Activated naive CD8-positive, alpha-beta T cell treated with anti-CD3 and anti-CD28 coated beads, Interleukin-2, amount 50 U/mL, for 24 hours (primary cell): ENCODE results near the gene CCNQ.

Experiments used
- ATAC-seq: fragments of 150-1000 bp; cut with Tn5 transposase; one replicate; pipeline ENCODE4 v1.10.0; 2021
- DNase-seq: peaks from one replicate; pipeline ENCODE4 v3.0.0; 2021
- H3K27ac Mint-ChIP-seq: one replicate; pipeline ENCODE4 v1.8.0; 2021; ENCODE audit warnings: mild to moderate bottlenecking, mixed read lengths
- H3K27me3 Mint-ChIP-seq: one replicate; pipeline ENCODE4 v1.8.0; 2021; ENCODE audit warnings: mixed read lengths
- H3K36me3 Mint-ChIP-seq: one replicate; pipeline ENCODE4 v1.8.0; 2021; ENCODE audit warnings: low read depth, mixed read lengths
- H3K4me1 Mint-ChIP-seq: one replicate; pipeline ENCODE4 v1.8.0; 2021; ENCODE audit warnings: mixed read lengths
- H3K4me3 Mint-ChIP-seq: one replicate; pipeline ENCODE4 v1.8.0; 2021; ENCODE audit warnings: mild to moderate bottlenecking, moderate library complexity, mixed read lengths
- H3K9me3 Mint-ChIP-seq: one replicate; pipeline ENCODE4 v1.8.0; 2021; ENCODE audit warnings: mixed read lengths

The CCNQ gene

GRCh38 chrX:153640045-153640686 is 41.2 kb upstream of the CCNQ start:
- no peak overlapping the region for H3K4me3 Mint-ChIP-seq
- no peaks in the 10 kb centered on the region for H3K36me3 Mint-ChIP-seq
- DNase-seq, result no peak
- H3K27me3 Mint-ChIP-seq, result peaks cover 21% of the 10 kb centered on the region
- H3K27ac Mint-ChIP-seq, result no peak overlapping the region
- peaks cover 5% of the 10 kb centered on the region for H3K4me1 Mint-ChIP-seq
- ATAC-seq, result no peak
- no peaks in the 10 kb centered on the region for H3K9me3 Mint-ChIP-seq

GRCh38 chrX:153639177-153640044 is 40.5 kb upstream of the CCNQ start:
- Mint-ChIP-seq H3K9me3 (no peaks in the 10 kb centered on the region), H3K27me3 (peaks cover 16% of the 10 kb centered on the region), H3K36me3 (no peaks in the 10 kb centered on the region), H3K4me1 (peaks cover 5% of the 10 kb centered on the region), H3K4me3 (no peak overlapping the region), H3K27ac (no peak overlapping the region)
- no peak for DNase-seq
- no peak for ATAC-seq

GRCh38 chrX:153638436-153639176 is 39.7 kb upstream of the CCNQ start:
- DNase-seq, result no peak
- Mint-ChIP-seq H3K36me3 (no peaks in the 10 kb centered on the region), H3K4me3 (no peak overlapping the region), H3K4me1 (peaks cover 5% of the 10 kb centered on the region), H3K9me3 (no peaks in the 10 kb centered on the region), H3K27me3 (peaks cover 14% of the 10 kb centered on the region), H3K27ac (no peak overlapping the region)
- no peak for ATAC-seq

- no peaks in the 10 kb centered on the region for H3K36me3 Mint-ChIP-seq
- H3K27me3 Mint-ChIP-seq, result peaks cover 11% of the 10 kb centered on the region
- DNase-seq, result no peak
- H3K9me3 Mint-ChIP-seq, result no peaks in the 10 kb centered on the region
- no peak overlapping the region for H3K27ac Mint-ChIP-seq
- peaks cover 4% of the 10 kb centered on the region for H3K4me1 Mint-ChIP-seq
- no peak for ATAC-seq
- H3K4me3 Mint-ChIP-seq, result no peak overlapping the region
Observed at GRCh38 chrX:153638041-153638371, 39.1 kb upstream of the CCNQ start.

- Mint-ChIP-seq H3K36me3 (no peaks in the 10 kb centered on the region), H3K4me1 (no peaks in the 10 kb centered on the region), H3K4me3 (no peak overlapping the region), H3K27me3 (peaks cover 7% of the 10 kb centered on the region), H3K9me3 (no peaks in the 10 kb centered on the region), H3K27ac (no peak overlapping the region)
- ATAC-seq, result no peak
- DNase-seq, result no peak
Observed at GRCh38 chrX:153637121-153638040, 38.4 kb upstream of the CCNQ start.

GRCh38 chrX:153636716-153637115 is 37.8 kb upstream of the CCNQ start:
- Mint-ChIP-seq H3K4me3 (no peak overlapping the region), H3K9me3 (no peaks in the 10 kb centered on the region), H3K27ac (no peak overlapping the region), H3K4me1 (no peaks in the 10 kb centered on the region), H3K27me3 (peaks cover 6% of the 10 kb centered on the region), H3K36me3 (no peaks in the 10 kb centered on the region)
- DNase-seq (no peak), ATAC-seq (no peak)

GRCh38 chrX:153635788-153636668 is 37.1 kb upstream of the CCNQ start:
- Mint-ChIP-seq H3K4me1 (no peaks in the 10 kb centered on the region), H3K36me3 (no peaks in the 10 kb centered on the region), H3K27me3 (peaks cover 2% of the 10 kb centered on the region), H3K9me3 (no peaks in the 10 kb centered on the region), H3K4me3 (no peak overlapping the region), H3K27ac (no peak overlapping the region)
- DNase-seq, result peak; percentile 24
- peak; percentile 55 for ATAC-seq

- DNase-seq (no peak), ATAC-seq (no peak)
- Mint-ChIP-seq H3K27ac (no peak overlapping the region), H3K27me3 (no peaks in the 10 kb centered on the region), H3K9me3 (no peaks in the 10 kb centered on the region), H3K4me1 (no peaks in the 10 kb centered on the region), H3K4me3 (no peak overlapping the region), H3K36me3 (no peaks in the 10 kb centered on the region)
Observed at GRCh38 chrX:153635388-153635787, 36.4 kb upstream of the CCNQ start.

- no peak for DNase-seq
- Mint-ChIP-seq H3K27me3 (no peaks in the 10 kb centered on the region), H3K4me1 (no peaks in the 10 kb centered on the region), H3K27ac (no peak overlapping the region), H3K36me3 (no peaks in the 10 kb centered on the region), H3K4me3 (no peak overlapping the region), H3K9me3 (no peaks in the 10 kb centered on the region)
- no peak for ATAC-seq
Observed at GRCh38 chrX:153634832-153635231, 35.9 kb upstream of the CCNQ start.

GRCh38 chrX:153634236-153634635 is 35.3 kb upstream of the CCNQ start:
- no peaks in the 10 kb centered on the region for H3K9me3 Mint-ChIP-seq
- H3K27ac Mint-ChIP-seq, result no peak overlapping the region
- no peak overlapping the region for H3K4me3 Mint-ChIP-seq
- ATAC-seq (no peak), DNase-seq (no peak)
- H3K36me3 Mint-ChIP-seq, result no peaks in the 10 kb centered on the region
- no peaks in the 10 kb centered on the region for H3K4me1 Mint-ChIP-seq
- H3K27me3 Mint-ChIP-seq, result no peaks in the 10 kb centered on the region

GRCh38 chrX:153633607-153634180 is 34.8 kb upstream of the CCNQ start:
- H3K4me1 Mint-ChIP-seq, result no peaks in the 10 kb centered on the region
- DNase-seq (no peak), ATAC-seq (no peak)
- no peak overlapping the region for H3K27ac Mint-ChIP-seq
- H3K9me3 Mint-ChIP-seq, result no peaks in the 10 kb centered on the region
- no peak overlapping the region for H3K4me3 Mint-ChIP-seq
- no peaks in the 10 kb centered on the region for H3K36me3 Mint-ChIP-seq
- H3K27me3 Mint-ChIP-seq, result no peaks in the 10 kb centered on the region

- Mint-ChIP-seq H3K4me3 (no peak overlapping the region), H3K4me1 (no peaks in the 10 kb centered on the region), H3K9me3 (no peaks in the 10 kb centered on the region), H3K27me3 (no peaks in the 10 kb centered on the region), H3K36me3 (no peaks in the 10 kb centered on the region), H3K27ac (no peak overlapping the region)
- DNase-seq, result no peak
- ATAC-seq, result no peak
Observed at GRCh38 chrX:153633048-153633447, 34.1 kb upstream of the CCNQ start.

GRCh38 chrX:153632595-153632946 is 33.6 kb upstream of the CCNQ start:
- Mint-ChIP-seq H3K4me1 (no peaks in the 10 kb centered on the region), H3K27ac (no peak overlapping the region), H3K9me3 (no peaks in the 10 kb centered on the region), H3K27me3 (no peaks in the 10 kb centered on the region), H3K36me3 (no peaks in the 10 kb centered on the region), H3K4me3 (no peak overlapping the region)
- ATAC-seq (no peak), DNase-seq (no peak)
